ENCODE results near the gene CALD1. TPM values are rescaled to one million over a fixed set of nuclear protein-coding genes. Genes with fewer than 3 reads are reported as not detected.

CALD1 gene
- polyA plus RNA-seq, 2 of the 4 experiments (the other 2 are of a cell fraction): 136 to 150 TPM

GRCh38 chr7:134920026-134920753 is 140.8 kb downstream of the CALD1 start (continued):
- TF ChIP-seq ZSCAN20 (CRISPR knock-in tag; IDR thresholded peaks at IDR 0.05) (no peak), JUNB (IDR thresholded peaks at IDR 0.05) (peak; percentile 76; the same call in 1 of the 2 replicates), BHLHE40 (IDR thresholded peaks at IDR 0.05; ENCODE audit: low read depth, low read length) (no peak), CHD4 (IDR thresholded peaks at IDR 0.05; ENCODE audit: borderline replicate concordance) (no peak), CEBPB (IDR thresholded peaks at IDR 0.05) (peak in 1 of 2 experiments; percentile 35; a peak in 1 of 4 replicates), HOXA7 (CRISPR knock-in tag; IDR thresholded peaks at IDR 0.05) (no peak), HEYL (CRISPR knock-in tag; IDR thresholded peaks at IDR 0.05) (no peak)

- FAIRE-seq (peak; percentile 28), ATAC-seq (no peak)
- POLR2A ChIA-PET: no interaction called here
These were observed 143.6 kb downstream of the CALD1 start for GRCh38 chr7:134922720-134923704.

GRCh38 chr7:134925766-134926165 is 146.3 kb downstream of the CALD1 start:
- ATAC-seq (no peak), FAIRE-seq (no peak), DNase-seq (ENCODE audit: low read depth in 1 of 2, low spot score in 1 of 2) (no peak)
- no peak overlapping the region for H3K4me3 ChIP-seq
- POLR2A ChIA-PET: no interaction called here
- no peak overlapping the region for H3K27ac ChIP-seq
- no peak overlapping the region for H3K4me2 ChIP-seq
- TF ChIP-seq MAX (IDR thresholded peaks at IDR 0.05) (no peak), HOXA7 (CRISPR knock-in tag; IDR thresholded peaks at IDR 0.05) (no peak), EP300 (IDR thresholded peaks at IDR 0.05) (no peak), HDAC2 (IDR thresholded peaks at IDR 0.05) (no peak), FOSB (CRISPR knock-in tag; IDR thresholded peaks at IDR 0.05) (no peak), NR3C1 (IDR thresholded peaks at IDR 0.05) (no peak)
- H3K4me1 ChIP-seq: peaks cover 7% of the 10 kb centered on the region
- CTCF ChIA-PET: no interaction called here
- H3K9me3 ChIP-seq: no peaks in the 10 kb centered on the region
- 91% methylated on average over 5 of the region's 5 CpGs for WGBS (ENCODE audit: missing lambda C conversion rate)

More at GRCh38 chr7:134922720-134923704, 143.6 kb downstream of the CALD1 start:
- H3K4me2 ChIP-seq: no peak overlapping the region
- DNase-seq (ENCODE audit: low read depth in 1 of 2, low spot score in 1 of 2): no peak
- no peak overlapping the region; a peak in 1 of 6 replicates for H3K27ac ChIP-seq
- CTCF ChIA-PET: no interaction called here
- WGBS (ENCODE audit: missing lambda C conversion rate): 95% methylated on average over 5 of the region's 5 CpGs
- H3K4me3 ChIP-seq: no peak overlapping the region
- H3K9me3 ChIP-seq: no peaks in the 10 kb centered on the region
- TF ChIP-seq ELK1 (IDR thresholded peaks at IDR 0.05; ENCODE audit: low read depth, low read length): no peak
- TF ChIP-seq HES2 (IDR thresholded peaks at IDR 0.05): no peak
- TF ChIP-seq E2F6 (IDR thresholded peaks at IDR 0.05; ENCODE audit: borderline replicate concordance, low read depth): no peak
- no peak for TF ChIP-seq HOXA7 (CRISPR knock-in tag; IDR thresholded peaks at IDR 0.05)
- no peak for TF ChIP-seq RCOR1 (IDR thresholded peaks at IDR 0.05; ENCODE audit: low read depth, low read length)
- no peak for TF ChIP-seq KDM5A (IDR thresholded peaks at IDR 0.05)
- TF ChIP-seq GATA3 (IDR thresholded peaks at IDR 0.05; ENCODE audit: borderline replicate concordance): no peak
- TF ChIP-seq FOXS1 (CRISPR knock-in tag; IDR thresholded peaks at IDR 0.05): no peak
- TF ChIP-seq JUNB (IDR thresholded peaks at IDR 0.05): no peak
- no peak for TF ChIP-seq MAX (IDR thresholded peaks at IDR 0.05)
- no peak for TF ChIP-seq SMC3 (IDR thresholded peaks at IDR 0.05)
- no peak for TF ChIP-seq NFE2L2 (conservative IDR thresholded peaks at IDR 0.05; ENCODE audit: low read length)
- no peak for TF ChIP-seq EP300 (IDR thresholded peaks at IDR 0.05)
- TF ChIP-seq ZC3H11A (IDR thresholded peaks at IDR 0.05): no peak
- TF ChIP-seq FOSB (CRISPR knock-in tag; IDR thresholded peaks at IDR 0.05): no peak
- peaks cover 34% of the 10 kb centered on the region for H3K4me1 ChIP-seq

Measured in A549 (cell line).